Progenitor cell of endocrine pancreas (in vitro differentiated cells): ENCODE data around the gene ZNF503. TPM values are rescaled to one million over a fixed set of nuclear protein-coding genes. Genes with fewer than 3 reads are reported as not detected.

ENCODE experiments used
- DNase-seq: peaks from one replicate; pipeline ENCODE4 v3.0.0; 2021; ENCODE audit warnings: low spot score; ENCODE audit not compliant: unreplicated experiment
- H3K27ac Mint-ChIP-seq: 2 replicates; pipeline ENCODE4 v1.8.0; 2021; ENCODE audit warnings: mild to moderate bottlenecking, moderate library complexity, mixed read lengths
- H3K27me3 Mint-ChIP-seq: 2 replicates; pipeline ENCODE4 v1.8.0; 2021; ENCODE audit warnings: mixed read lengths
- H3K36me3 Mint-ChIP-seq: 2 replicates; pipeline ENCODE4 v1.8.0; 2022; ENCODE audit warnings: mixed read lengths; ENCODE audit not compliant: insufficient read depth
- H3K4me1 Mint-ChIP-seq: 2 replicates; pipeline ENCODE4 v1.8.0; 2021; ENCODE audit warnings: low read depth, mixed read lengths
- H3K4me3 Mint-ChIP-seq: 2 replicates; pipeline ENCODE4 v1.8.0; 2021; ENCODE audit warnings: low read depth, mild to moderate bottlenecking, moderate library complexity, mixed read lengths
- H3K9me3 Mint-ChIP-seq: 2 replicates; pipeline ENCODE4 v1.8.0; 2021; ENCODE audit warnings: low read depth, mixed read lengths
- CTCF ChIP-seq: fragments of 200-600 bp; sonication (generic); IDR thresholded peaks from one replicate; pipeline ENCODE4 v1.5.0; 2021; ENCODE audit warnings: antibody characterized with exemption, mild to moderate bottlenecking; ENCODE audit not compliant: unreplicated experiment
- total RNA-seq: library from RNA; stranded (reverse); gene quantifications from 2 replicates; pipeline ENCODE4 v1.2.1, GENCODE V29; 2021

Gene ZNF503
- total RNA-seq, 1 donor from 2014 or later = 33.7 TPM

- peak overlapping the region; percentile 85 for H3K27ac Mint-ChIP-seq
- peaks cover 17% of the 10 kb centered on the region for H3K4me1 Mint-ChIP-seq
- TF ChIP-seq CTCF = no peak
- peak overlapping the region; percentile 97 for H3K4me3 Mint-ChIP-seq
- peaks cover 11% of the 10 kb centered on the region for H3K36me3 Mint-ChIP-seq
- H3K27me3 Mint-ChIP-seq = peaks cover 13% of the 10 kb centered on the region
- no peaks in the 10 kb centered on the region for H3K9me3 Mint-ChIP-seq
- peak; percentile 27 for DNase-seq
Observed at GRCh38 chr10:75400163-75400770, 1.3 kb downstream of the ZNF503 start.

GRCh38 chr10:75399461-75400162 is 2.0 kb downstream of the ZNF503 start:
- Mint-ChIP-seq H3K27ac (peak overlapping the region; percentile 85), H3K36me3 (peaks cover 14% of the 10 kb centered on the region), H3K4me1 (peaks cover 20% of the 10 kb centered on the region), H3K4me3 (peak overlapping the region; percentile 97), H3K27me3 (peaks cover 20% of the 10 kb centered on the region), H3K9me3 (no peaks in the 10 kb centered on the region)
- DNase-seq = peak; percentile 67
- TF ChIP-seq CTCF = peak; percentile 65

GRCh38 chr10:75398692-75399460 is 2.7 kb downstream of the ZNF503 start:
- TF ChIP-seq CTCF = no peak
- Mint-ChIP-seq H3K27me3 (peaks cover 27% of the 10 kb centered on the region), H3K4me3 (peak overlapping the region; percentile 97), H3K36me3 (peaks cover 21% of the 10 kb centered on the region), H3K9me3 (no peaks in the 10 kb centered on the region), H3K4me1 (peaks cover 16% of the 10 kb centered on the region), H3K27ac (peak overlapping the region; percentile 90)
- no peak for DNase-seq

GRCh38 chr10:75398200-75398691 is 3.3 kb downstream of the ZNF503 start:
- H3K9me3 Mint-ChIP-seq = no peaks in the 10 kb centered on the region
- no peak for DNase-seq
- H3K36me3 Mint-ChIP-seq = peaks cover 25% of the 10 kb centered on the region
- no peak for TF ChIP-seq CTCF
- H3K4me3 Mint-ChIP-seq = peak overlapping the region; percentile 97
- H3K4me1 Mint-ChIP-seq = peaks cover 15% of the 10 kb centered on the region
- peaks cover 34% of the 10 kb centered on the region for H3K27me3 Mint-ChIP-seq
- no peak overlapping the region for H3K27ac Mint-ChIP-seq
